ENCODE measurements around the gene CHRNB1.
A peak's percentile ranks its signal among the peaks of the same experiment; 100 is the strongest.

Gene CHRNB1

DNA sequence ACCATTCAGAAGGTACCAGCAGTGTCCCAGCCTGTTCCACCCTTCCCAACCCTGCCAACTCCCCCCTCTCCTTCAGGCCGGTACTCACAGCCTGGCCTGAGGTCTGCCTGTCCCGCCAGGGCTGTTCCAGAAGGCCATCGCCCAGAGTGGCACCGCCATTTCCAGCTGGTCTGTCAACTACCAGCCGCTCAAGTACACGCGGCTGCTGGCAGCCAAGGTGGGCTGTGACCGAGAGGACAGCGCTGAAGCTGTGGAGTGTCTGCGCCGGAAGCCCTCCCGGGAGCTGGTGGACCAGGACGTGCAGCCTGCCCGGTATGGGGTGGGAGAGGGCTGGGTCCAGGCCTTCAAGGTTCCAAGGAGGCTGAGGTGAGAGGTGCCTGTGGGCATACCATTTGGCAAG lies 30.0 kb upstream of the CHRNB1 start:
- DNase-seq (ENCODE audit: low spot score): no peak

DNA sequence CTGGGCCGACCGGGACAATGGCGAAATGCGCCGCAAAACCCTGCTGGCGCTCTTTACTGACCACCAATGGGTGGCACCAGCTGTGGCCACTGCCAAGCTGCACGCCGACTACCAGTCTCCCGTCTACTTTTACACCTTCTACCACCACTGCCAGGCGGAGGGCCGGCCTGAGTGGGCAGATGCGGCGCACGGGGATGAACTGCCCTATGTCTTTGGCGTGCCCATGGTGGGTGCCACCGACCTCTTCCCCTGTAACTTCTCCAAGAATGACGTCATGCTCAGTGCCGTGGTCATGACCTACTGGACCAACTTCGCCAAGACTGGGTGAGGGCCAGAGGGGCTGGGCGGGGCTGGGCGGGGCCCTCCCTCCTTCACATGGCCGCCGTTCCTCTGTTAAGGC lies 29.1 kb upstream of the CHRNB1 start:
- DNase-seq (ENCODE audit: low spot score): no peak

DNA sequence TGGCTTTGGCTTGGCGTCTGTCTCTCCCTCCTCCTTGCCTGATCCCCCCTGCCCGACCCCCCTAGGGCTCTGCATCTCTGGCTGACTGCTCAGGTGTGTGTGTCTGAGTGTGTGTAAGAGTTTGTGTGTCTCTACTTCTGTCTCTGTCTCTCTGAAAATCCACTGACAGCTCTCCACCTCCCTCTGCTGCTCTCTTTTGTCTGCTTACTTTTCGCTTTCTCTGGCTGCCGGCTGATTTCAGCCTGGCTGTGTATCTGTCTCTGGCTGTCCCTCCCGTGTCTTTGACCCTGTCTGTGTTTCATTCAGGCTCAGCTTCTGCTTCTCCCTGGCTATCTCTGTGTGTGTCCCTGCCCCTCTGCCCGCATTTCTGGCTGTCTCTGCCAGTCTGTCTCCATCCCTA lies 28.5 kb upstream of the CHRNB1 start:
- DNase-seq (ENCODE audit: low spot score): no peak

DNA sequence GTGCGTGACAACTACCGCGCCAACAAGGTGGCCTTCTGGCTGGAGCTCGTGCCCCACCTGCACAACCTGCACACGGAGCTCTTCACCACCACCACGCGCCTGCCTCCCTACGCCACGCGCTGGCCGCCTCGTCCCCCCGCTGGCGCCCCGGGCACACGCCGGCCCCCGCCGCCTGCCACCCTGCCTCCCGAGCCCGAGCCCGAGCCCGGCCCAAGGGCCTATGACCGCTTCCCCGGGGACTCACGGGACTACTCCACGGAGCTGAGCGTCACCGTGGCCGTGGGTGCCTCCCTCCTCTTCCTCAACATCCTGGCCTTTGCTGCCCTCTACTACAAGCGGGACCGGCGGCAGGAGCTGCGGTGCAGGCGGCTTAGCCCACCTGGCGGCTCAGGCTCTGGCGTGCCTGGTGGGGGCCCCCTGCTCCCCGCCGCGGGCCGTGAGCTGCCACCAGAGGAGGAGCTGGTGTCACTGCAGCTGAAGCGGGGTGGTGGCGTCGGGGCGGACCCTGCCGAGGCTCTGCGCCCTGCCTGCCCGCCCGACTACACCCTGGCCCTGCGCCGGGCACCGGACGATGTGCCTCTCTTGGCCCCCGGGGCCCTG lies 27.7 kb upstream of the CHRNB1 start:
- DNase-seq (ENCODE audit: low spot score): no peak

DNA sequence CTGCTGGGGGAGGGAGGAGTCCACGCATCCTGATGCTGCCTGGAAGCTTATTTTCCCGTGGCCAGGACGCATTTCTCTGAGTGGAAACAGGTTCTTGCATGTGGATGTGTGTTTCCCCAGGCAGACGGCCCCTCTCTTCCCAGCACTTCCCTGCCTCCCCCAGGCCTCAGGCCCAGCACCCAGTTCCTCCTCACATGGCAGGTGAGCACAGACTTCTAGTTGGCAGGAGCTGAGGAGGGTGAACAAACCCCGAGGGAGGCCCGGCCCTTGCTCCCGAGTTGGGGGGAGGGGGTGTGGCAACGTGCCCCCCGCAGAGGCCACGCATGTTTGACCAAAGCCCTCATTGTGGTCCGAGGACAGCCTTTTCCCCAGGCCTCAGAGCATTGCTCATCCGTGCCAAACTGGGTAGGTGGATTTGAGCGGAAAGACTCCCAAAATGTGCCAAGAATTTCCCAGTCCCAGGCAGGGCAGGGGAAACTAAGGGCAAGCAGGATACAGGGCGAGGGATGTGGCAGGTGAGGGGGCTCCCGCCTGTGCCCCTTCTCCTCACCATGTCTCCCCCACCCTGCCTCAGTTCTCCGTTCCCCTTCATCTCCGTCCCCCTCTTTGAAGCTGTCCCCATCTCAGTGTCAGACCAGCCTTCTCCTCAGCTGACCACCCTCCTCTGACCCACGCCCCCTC lies 26.2 kb upstream of the CHRNB1 start:
- no peak for DNase-seq (ENCODE audit: low spot score)

DNA sequence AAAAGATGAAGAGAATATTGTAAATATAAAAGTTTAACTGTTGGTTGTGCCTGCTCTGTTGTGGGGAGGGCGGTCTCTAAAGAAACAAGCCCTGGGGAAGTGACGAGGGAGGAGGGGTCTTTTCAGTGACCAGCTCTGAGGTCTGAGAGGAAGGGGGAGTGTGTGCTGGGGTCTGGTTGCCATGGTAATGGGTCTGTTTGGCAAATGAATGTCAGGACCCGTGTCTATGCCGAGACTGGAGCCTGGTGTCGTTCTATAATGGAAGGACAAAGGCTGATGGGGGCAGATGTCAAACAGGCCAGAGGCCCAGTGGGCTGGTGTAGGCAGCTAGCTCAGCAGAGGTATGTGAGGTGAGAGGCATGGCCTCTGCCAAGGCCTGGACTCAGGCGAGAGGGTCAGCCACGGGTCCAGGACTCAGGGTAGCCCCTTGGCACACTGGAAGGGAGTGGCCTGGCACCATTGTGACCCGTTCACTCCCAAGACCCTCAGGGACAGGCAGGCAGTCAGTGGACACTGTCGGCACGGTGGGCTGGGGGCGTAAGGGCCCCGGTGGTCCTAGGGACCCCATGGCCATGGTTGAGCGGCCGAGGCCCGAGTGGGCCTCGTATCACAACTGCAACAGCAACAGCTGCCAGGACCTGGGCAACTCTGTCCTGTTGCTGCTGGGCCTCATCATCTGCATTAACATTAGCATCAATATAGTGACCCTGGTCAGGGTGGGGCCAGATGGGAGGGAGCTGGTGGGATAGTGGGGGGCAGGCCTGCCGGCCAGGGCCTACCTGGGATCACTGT lies 24.8 kb upstream of the CHRNB1 start, which contains the start of gene SPEM1:
Gene SPEM1 (plus strand): TSS at position 506 of the 792 bp plus-strand sequence. CDS start 61 bp downstream, at position 567.
- no peak for DNase-seq (ENCODE audit: low spot score)

DNA sequence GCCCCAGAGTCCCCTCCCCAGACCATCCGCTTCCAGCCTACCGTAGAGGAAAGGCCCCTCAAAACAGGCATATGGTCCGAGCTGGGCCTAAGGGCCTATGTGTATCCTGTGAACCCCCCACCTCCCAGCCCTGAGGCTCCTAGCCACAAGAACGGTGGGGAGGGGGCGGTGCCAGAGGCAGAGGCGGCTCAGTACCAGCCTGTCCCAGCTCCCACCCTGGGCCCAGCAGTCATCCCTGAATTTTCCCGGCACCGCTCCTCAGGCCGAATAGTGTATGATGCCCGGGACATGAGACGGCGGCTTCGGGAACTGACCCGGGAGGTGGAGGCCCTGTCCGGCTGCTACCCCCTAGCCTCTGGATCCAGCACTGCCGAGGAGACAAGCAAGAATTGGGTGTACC lies 23.7 kb upstream of the CHRNB1 start:
- DNase-seq (ENCODE audit: low spot score): no peak

DNA sequence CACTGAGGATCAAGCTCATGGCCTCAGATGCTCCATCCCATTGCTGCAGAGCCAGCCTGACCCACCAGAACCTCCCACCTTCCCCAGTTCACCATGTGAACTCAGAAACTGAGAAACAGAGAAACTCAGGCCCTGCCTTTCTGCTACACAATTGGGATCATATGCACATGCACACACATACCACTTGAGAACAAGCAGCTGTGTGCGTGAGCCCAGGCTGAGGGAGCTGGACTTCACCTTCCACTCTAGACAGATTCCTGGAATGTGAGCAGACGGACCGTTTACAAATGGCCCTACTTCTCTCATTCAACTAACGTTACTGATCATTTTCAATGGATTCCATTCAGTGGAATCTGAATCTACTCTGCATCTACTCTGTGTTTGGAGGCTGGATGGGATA lies 21.2 kb upstream of the CHRNB1 start:
- no peak for DNase-seq (ENCODE audit: low spot score)

DNA sequence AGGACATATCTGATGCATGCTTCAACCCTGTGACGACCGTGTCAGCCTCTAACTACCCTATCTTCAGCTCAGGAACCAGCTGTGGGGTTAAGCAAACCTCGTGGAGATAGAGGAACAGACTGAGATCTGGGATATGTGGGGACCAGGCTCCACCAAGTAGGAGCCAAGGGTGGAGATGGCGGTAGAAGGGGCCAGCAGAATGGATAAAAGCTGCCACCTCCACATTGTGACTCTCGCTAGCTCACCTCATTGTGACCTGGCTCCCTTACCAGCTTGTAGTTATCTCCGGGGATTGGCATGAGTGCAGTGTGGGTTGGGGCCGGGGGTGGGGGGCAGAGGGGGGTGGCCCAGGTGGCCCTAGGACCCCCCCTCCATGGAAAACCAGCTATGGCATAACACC lies 19.5 kb upstream of the CHRNB1 start, which contains the start of gene SPEM2:
Gene SPEM2 (plus strand): TSS at position 301 of the 400 bp plus-strand sequence. CDS start 73 bp downstream, at position 374.
- no peak for DNase-seq (ENCODE audit: low spot score)

DNA sequence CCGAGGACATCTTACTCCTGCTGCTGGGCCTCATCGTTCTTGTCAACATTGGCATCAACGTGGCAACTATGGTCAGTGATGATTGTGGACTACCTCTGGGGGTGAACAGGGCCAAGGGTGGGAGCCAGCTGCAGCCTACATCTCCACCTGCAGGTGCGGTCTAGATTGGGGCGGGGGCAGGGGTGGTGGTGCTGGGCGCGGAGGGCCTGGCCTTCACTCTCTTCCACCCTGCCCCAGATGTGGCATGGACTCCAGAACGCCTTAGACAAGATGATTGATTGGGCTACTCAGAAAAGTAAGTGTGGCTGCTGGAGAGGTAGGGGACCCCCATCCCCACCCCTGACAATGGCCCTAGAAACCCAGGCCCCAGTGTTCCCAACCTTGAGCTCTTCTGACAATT lies 19.1 kb upstream of the CHRNB1 start:
- no peak for DNase-seq (ENCODE audit: low spot score)

DNA sequence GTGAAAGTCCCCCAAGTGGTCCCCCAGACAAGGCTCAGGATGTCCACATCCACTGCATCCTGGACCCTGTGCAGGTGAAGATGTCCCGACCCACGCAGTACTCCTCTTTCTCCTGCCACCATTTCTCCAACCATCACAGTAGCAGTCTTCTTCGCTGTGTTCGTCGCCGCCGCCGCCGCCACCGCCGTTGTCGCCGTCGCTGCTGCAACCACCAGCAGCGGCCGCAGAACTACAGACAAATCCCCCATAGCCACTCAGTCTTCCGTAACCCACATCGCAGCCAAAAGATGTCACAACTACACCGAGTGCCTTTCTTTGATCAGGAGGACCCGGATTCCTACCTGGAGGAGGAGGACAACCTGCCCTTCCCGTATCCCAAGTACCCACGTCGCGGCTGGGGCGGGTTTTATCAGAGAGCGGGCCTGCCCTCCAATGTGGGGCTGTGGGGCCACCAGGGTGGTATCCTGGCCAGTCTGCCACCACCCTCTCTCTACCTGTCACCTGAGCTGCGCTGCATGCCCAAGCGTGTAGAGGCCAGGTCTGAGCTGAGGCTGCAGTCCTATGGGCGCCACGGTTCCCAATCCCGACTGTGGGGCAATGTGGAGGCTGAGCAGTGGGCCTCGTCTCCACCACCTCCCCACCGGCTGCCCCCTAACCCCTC lies 18.5 kb upstream of the CHRNB1 start:
- DNase-seq (ENCODE audit: low spot score): no peak

DNA sequence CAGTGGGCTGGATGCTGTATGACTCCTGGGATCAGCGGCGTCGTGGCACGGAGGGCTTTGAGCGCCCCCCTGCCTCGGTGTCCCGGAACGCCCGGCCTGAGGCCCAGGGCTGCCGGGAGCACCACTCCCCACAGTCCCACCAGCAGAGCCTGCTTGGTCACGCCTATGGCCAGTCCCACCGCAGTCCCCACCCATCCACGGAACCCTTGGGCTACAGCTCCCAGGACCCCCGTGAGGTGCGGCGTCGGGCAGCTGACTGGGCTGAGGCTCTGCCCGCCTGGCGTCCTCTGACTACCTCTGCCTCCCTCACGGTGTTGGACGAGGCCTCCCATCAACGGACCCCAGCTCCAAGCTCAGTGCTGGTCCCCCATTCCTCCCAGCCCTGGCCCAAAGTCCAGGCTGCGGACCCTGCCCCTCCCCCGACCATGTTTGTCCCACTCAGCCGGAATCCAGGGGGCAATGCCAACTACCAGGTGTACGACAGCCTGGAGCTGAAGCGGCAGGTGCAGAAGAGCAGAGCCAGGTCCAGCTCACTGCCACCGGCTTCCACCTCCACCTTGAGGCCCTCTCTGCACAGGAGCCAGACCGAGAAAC lies 17.9 kb upstream of the CHRNB1 start:
- DNase-seq (ENCODE audit: low spot score): no peak

DNA sequence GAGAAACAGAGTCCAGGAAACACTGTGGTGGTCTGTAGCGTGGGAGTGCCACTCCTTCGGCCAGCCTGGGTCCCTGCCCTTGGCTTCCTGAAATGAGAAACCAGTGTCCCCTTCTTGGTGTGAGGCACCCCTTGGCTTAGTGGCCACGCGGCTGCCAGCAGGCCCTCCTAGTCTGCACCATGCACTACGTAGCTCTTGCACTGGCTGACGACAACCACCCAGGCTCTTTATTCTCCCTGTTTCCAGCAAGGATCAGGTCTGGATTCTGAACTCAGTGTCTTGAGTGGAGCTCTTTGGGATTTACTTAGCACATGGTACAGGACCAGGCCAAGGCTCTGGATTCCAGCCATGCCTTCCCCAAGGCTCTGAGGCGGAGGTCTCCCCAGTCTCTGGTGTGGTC lies 17.3 kb upstream of the CHRNB1 start:
- no peak for DNase-seq (ENCODE audit: low spot score)

DNA sequence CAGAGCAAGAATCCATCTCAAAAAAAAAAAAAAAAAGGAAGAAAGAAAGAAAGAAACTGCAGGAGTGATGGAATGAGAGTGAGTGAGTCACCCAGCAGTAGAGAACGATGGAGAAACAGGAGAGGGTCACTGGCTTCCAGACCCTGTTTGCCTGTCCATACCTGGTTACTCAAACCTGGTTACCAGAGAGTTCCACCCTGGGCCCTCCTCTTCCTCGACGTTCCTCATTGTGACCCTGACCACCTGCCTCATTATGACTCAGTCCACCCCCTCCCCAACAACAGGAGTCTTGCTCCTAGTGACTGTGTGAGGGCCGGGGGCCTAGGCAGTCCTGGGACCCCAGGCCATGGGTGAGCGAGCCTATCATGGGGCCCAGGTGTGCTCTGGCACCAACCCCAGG lies 16.3 kb upstream of the CHRNB1 start, which contains the start of gene SPEM3:
Gene SPEM3 (plus strand): TSS at position 301 of the 400 bp plus-strand sequence. CDS start 46 bp downstream, at position 347.
- no peak for DNase-seq (ENCODE audit: low spot score)

DNA sequence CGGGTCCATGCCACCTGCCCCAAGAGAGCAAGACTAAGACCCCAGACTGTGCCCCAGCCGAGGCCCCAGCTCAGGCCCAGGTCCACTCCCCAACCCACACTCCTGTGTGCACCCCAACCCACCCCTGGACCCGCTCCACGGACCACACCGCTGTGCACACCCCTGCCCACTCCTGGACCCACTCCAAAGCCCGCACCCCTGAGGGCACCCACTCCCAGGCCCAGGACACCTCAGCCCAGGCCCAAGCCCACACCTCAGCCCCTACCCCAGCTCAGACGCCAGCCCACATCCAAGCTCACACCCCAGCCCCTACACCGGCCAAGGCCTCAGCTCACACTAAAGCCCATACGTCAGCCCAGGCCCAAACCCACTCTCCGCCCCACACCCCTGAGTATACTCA lies 15.1 kb upstream of the CHRNB1 start:
- DNase-seq (ENCODE audit: low spot score): no peak

DNA sequence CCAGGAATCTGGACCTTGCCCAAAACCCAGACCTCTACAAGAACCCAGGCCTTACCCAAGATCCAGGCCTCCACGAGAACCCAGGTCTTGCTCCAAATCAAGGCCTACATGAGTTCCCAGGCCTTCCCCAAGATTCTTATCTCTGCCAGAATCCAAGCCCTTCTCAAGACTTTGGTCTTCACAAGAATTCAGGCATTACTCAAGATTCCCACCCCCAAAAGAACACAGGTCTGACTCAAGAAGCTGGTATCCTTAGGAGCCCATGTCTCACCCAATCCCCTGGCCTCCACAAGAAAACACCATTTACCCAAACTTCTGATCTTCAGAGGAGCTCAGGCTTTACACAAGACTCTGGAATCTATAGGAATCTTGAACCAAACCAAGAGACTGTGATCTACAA lies 13.6 kb upstream of the CHRNB1 start:
- DNase-seq (ENCODE audit: low spot score): no peak

DNA sequence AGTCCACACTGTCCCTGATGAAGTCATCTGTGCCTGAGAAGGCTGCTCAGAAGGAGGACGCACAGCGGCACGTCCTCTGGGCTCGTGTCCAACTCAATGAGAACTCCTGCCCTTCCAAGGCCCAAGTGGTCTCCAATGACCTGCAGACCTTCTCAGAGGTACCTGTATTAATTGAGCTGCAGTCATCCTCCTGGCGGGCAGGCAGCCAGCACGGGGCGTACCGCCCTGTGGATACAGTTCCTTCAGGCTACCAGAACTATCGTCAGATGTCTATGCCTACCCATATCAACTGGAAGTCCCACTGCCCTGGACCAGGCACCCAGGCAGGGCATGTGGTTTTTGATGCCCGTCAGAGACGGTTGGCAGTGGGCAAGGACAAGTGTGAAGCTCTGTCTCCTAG lies 12.6 kb upstream of the CHRNB1 start:
- no peak for DNase-seq (ENCODE audit: low spot score)

DNA sequence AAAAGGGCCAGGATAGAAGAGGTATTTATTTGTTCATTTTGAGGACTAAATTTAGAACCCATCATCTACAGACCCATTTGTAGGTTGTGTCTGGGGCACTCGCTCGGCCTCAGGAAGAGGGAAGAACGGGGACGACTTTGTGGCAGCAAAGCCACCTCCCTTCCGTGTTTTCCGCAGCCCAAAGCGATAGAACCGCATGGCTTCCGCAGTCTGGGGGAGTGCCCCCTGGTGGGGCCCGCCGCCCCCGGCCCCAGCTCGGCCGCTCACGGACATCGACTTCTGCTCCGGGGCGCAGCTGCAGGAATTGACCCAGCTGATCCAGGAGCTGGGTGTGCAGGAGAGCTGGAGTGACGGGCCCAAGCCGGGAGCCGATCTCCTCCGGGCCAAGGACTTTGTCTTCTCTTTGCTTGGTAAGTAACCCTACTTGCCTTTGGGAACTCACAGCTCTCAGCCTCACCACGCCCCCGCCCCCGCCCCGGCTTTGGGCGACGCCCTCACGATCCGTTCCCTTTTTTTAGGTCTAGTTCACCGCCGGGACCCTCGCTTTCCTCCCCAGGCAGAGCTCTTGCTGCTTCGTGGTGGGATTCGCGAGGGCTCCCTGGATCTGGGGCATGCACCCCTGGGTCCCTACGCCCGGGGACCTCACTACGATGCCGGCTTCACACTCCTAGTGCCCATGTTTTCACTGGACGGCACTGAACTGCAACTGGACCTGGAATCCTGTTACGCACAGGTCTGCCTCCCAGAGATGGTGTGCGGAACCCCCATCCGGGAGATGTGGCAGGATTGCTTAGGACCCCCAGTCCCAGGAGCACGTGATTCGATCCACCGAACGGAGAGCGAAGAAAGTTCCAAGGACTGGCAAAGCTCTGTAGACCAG lies 8.9 kb upstream of the CHRNB1 start:
- no peak for DNase-seq (ENCODE audit: low spot score)

DNA sequence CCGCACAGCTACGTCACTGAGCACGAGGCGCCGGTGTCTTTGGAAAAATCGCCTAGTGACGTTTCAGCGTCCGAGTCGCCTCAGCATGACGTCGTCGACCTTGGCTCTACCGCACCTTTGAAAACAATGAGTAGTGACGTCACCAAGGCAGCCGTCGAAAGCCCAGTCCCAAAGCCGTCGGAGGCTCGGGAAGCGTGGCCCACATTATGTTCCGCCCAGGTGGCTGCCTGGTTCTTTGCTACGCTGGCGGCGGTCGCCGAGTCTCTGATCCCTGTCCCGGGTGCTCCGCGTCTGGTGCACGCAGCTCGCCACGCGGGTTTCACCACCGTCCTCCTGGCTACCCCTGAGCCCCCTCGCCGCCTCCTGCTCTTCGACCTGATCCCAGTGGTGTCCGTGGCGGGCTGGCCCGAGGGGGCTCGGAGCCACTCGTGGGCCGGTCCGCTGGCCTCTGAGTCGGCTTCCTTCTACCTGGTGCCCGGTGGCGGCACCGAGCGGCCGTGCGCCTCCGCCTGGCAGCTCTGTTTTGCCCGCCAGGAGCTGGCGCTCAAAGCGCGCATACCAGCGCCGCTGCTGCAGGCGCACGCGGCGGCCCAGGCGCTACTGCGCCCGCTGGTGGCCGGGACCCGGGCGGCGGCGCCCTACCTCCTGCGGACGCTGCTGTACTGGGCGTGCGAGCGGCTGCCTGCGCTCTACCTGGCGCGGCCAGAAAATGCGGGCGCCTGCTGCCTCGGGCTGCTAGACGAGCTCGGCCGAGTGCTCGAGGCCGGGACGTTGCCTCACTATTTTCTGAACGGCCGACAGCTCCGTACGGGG lies 8.1 kb upstream of the CHRNB1 start:
- peak; percentile 78 for DNase-seq (ENCODE audit: low spot score)

DNA sequence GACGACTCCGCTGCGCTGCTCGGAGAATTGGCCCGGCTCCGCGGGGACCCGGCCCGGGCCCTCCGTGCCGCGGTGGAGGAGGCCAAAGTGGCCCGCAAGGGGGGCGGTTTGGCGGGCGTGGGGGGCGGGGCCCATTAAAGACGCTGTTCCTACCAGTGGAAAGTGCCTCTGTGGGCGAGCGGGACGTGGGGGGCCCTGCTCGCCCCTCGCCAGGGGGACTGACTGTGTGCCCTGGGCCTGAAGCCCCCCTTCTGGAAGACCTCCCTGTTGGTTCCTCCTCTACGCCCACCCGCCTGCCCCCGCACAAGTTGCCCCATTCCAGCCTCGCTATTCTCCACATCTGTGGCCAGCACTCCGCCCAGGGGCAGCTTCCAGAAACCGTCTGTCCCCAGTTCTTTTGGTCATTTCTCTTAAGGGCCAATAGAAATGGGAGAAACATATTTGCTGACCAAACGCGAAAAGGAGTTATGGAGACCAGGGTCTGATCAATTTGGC lies 7.4 kb upstream of the CHRNB1 start:
- DNase-seq (ENCODE audit: low spot score): no peak

All from kidney capillary endothelial cell (primary cell).